ENCODE data around the gene FAM187B. TPM values are rescaled to one million over a fixed set of nuclear protein-coding genes. Genes with fewer than 3 reads are reported as not detected.

FAM187B gene
- total RNA-seq, 1 experiment from 2014 or later = not detected

DNA sequence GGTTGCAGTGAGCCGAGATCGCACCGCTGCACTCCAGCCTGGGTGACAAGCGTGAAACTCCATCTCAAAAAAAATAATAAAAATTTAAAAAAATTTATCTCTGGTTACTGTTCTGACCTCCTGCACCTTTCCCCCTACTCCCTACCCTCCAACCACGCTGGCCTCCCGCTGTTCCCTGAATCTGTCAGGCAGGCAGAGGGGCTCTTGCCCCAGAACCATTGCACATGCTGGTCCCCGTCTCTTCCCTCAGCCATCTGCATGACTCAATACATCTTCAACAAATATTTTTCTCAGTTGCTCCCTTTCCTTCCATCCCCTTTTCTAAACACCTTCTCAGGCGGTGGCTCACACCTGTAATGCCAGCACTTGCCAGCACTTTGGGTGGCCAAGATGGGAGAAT lies 1.1 kb upstream of the FAM187B start (continued):
- TF ChIP-seq, protein P1, sequence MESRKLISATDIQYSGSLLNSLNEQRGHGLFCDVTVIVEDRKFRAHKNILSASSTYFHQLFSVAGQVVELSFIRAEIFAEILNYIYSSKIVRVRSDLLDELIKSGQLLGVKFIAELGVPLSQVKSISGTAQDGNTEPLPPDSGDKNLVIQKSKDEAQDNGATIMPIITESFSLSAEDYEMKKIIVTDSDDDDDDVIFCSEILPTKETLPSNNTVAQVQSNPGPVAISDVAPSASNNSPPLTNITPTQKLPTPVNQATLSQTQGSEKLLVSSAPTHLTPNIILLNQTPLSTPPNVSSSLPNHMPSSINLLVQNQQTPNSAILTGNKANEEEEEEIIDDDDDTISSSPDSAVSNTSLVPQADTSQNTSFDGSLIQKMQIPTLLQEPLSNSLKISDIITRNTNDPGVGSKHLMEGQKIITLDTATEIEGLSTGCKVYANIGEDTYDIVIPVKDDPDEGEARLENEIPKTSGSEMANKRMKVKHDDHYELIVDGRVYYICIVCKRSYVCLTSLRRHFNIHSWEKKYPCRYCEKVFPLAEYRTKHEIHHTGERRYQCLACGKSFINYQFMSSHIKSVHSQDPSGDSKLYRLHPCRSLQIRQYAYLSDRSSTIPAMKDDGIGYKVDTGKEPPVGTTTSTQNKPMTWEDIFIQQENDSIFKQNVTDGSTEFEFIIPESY (IDR thresholded peaks at IDR 0.05; ENCODE audit: extremely low read depth, insufficient replicate concordance, low read length) = no peak
- TF ChIP-seq FOSL1 (IDR thresholded peaks at IDR 0.05; ENCODE audit: low read depth) (no peak), EZH2 (IDR thresholded peaks at IDR 0.05) (no peak)

DNA sequence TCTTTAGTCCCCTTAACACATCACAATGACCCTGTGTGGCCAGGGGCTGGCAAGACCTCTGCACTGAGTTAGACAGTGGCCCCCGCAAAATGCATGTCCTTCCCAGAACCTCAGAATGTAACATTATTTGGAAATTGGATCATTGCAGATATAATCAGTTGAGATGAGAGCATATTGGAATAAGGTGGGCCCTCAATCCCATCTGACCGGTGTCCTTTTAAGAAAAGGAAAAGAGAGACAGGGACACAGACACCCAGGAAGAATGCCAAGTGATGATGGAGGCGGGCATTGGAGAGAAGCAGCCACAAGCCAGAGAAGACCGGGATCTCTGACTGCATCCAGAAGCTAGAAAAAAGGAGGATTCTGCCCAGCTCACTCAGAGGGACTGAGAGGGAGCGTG lies 1.8 kb downstream of the FAM187B start:
- ChIA-PET CTCF (no interaction called here), POLR2A (no interaction called here)
- intact Hi-C loops (cut with micrococcal nuclease) = no loop called here

More for the DNA sequence above, 1.8 kb downstream of the FAM187B start:
- no peak overlapping the region for H3K9ac ChIP-seq (ENCODE audit: low read length)
- no peaks in the 10 kb centered on the region for H3K36me3 ChIP-seq (ENCODE audit: control insufficient read depth in 1 of 2, insufficient read depth in 2 of 2, low read length in 2 of 2)
- H3K4me3 ChIP-seq (replicated peaks in 1 of 2; ENCODE audit: low read depth in 1 of 2, low read length in 2 of 2) = no peak overlapping the region
- no peak for DNase-seq (ENCODE audit: low read depth, low spot score)
- BruUV-seq (replicated peaks) = no TSS peak
- no peak for ATAC-seq
- TF ChIP-seq SRF (IDR thresholded peaks at IDR 0.05; ENCODE audit: low read depth) (no peak), EGR1 (IDR thresholded peaks at IDR 0.05; ENCODE audit: low read depth) (no peak), POLR2A (IDR thresholded peaks at IDR 0.05; ENCODE audit: borderline replicate concordance, extremely low read depth, insufficient read depth, insufficient read length) (no peak), EZH2 (IDR thresholded peaks at IDR 0.05) (no peak), CEBPB (IDR thresholded peaks at IDR 0.05; ENCODE audit: low read depth) (no peak), CBX3 (IDR thresholded peaks at IDR 0.05; ENCODE audit: low read depth) (no peak), YY1 (IDR thresholded peaks at IDR 0.05; ENCODE audit: extremely low read depth, insufficient replicate concordance, low read depth, low read length) (no peak), POLR2AphosphoS5 (IDR thresholded peaks at IDR 0.05; ENCODE audit: low read depth, low read length) (no peak), JUND (IDR thresholded peaks at IDR 0.05) (no peak), RAD21 (IDR thresholded peaks at IDR 0.05; ENCODE audit: low read depth) (no peak)
- TF ChIP-seq, protein P1 (IDR thresholded peaks at IDR 0.05; ENCODE audit: extremely low read depth, insufficient replicate concordance, low read length) = no peak
- TF ChIP-seq, protein P2, sequence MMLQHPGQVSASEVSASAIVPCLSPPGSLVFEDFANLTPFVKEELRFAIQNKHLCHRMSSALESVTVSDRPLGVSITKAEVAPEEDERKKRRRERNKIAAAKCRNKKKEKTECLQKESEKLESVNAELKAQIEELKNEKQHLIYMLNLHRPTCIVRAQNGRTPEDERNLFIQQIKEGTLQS (IDR thresholded peaks at IDR 0.05) = no peak
- TF ChIP-seq, protein P3, sequence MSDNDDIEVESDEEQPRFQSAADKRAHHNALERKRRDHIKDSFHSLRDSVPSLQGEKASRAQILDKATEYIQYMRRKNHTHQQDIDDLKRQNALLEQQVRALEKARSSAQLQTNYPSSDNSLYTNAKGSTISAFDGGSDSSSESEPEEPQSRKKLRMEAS (IDR thresholded peaks at IDR 0.05) = no peak
- H4K20me1 ChIP-seq (ENCODE audit: insufficient read depth) = no peaks in the 10 kb centered on the region
- no peaks in the 10 kb centered on the region for H3K79me2 ChIP-seq (ENCODE audit: insufficient read depth, low read length)
- H3K4me1 ChIP-seq (ENCODE audit: control insufficient read depth in 1 of 2, insufficient read depth in 2 of 2, low read length in 2 of 2) = peaks cover 6 to 10% of the 10 kb centered on the region in 2 experiments; a peak in 3 of 4 replicates
- H3K27me3 ChIP-seq (ENCODE audit: insufficient read depth, low read length) = no peaks in the 10 kb centered on the region
- H3K4me2 ChIP-seq (ENCODE audit: low read length) = no peak overlapping the region
- no peaks in the 10 kb centered on the region for H3K9me3 ChIP-seq (ENCODE audit: control insufficient read depth in 1 of 2, insufficient read depth in 1 of 2, low read depth in 1 of 2, low read length in 2 of 2)
- no peak overlapping the region for H3K27ac ChIP-seq (ENCODE audit: low read depth, low read length)
- no peaks in the 10 kb centered on the region for H3K9me2 ChIP-seq (ENCODE audit: insufficient read depth)
- RAD21 ChIA-PET (ENCODE audit: low non-redundant PET in 1 of 2, low total read pairs in 2 of 2, uncharacterized antibody in 2 of 2, unreplicated experiment in 2 of 2) = no interaction called here
- H2AFZ ChIP-seq (ENCODE audit: low read depth, low read length, poor library complexity, severe bottlenecking) = no peak overlapping the region

Measured in HCT116 (cell line).